PFSK-1 (cell line): ENCODE results near the gene FAM180A.

ENCODE experiments used
- FOXP2 ChIP-seq: optimal IDR thresholded peaks from 2 replicates; pipeline ENCODE3; 2011; ENCODE audit warnings: borderline replicate concordance, control low read depth, inconsistent platforms; ENCODE audit not compliant: insufficient read depth; ENCODE audit errors: extremely low read length, extremely low read depth
- POLR2AphosphoS5 ChIP-seq: IDR thresholded peaks from 2 replicates; pipeline ENCODE4 v1.6.1; 2012; ENCODE audit warnings: low read depth, mild to moderate bottlenecking, control low read depth, low read length, moderate library complexity
- SIN3A ChIP-seq: IDR thresholded peaks from 2 replicates; pipeline ENCODE4 v1.6.1; 2012; ENCODE audit warnings: mild to moderate bottlenecking, low read length, moderate library complexity, borderline replicate concordance; ENCODE audit not compliant: insufficient read depth
- TAF1 ChIP-seq: IDR thresholded peaks from 2 replicates; pipeline ENCODE4 v1.6.1; 2012; ENCODE audit warnings: low read length, control low read depth, borderline replicate concordance; ENCODE audit not compliant: insufficient read depth
- TF ChIP-seq, protein P1 (sequence below), 2 experiments: IDR thresholded peaks; 2 replicates each; pipeline versions ENCODE4 v1.6.1 to v1.8.0; 2011 to 2012; ENCODE audit warnings: low read depth in 2 of 2, low read length in 2 of 2, control low read depth in 1 of 2, inconsistent platforms in 1 of 2, mild to moderate bottlenecking in 1 of 2, moderate library complexity in 1 of 2; ENCODE audit not compliant: insufficient read depth in 1 of 2

DNA sequence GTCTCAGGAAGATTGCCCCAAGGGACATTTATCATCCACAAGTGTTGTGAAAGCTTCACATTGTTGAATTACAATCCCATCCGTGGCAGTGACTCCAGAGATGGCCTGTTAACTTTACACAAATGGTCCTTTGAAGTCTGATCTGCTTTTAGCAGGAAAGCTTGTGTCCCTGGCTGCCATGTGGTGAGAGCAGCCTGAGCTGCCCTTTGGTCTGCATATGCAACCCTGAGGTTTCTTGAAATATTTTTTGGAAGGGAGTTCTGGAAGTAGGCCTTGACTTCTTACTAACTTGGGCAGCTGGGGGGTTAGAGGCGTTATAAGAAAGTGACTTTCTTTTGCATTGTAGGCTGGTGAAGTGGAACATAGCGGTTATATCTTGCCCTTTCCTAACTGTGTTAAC is 41.3 kb upstream of the FAM180A start:
- no peak for TF ChIP-seq FOXP2
- TF ChIP-seq, protein P1, sequence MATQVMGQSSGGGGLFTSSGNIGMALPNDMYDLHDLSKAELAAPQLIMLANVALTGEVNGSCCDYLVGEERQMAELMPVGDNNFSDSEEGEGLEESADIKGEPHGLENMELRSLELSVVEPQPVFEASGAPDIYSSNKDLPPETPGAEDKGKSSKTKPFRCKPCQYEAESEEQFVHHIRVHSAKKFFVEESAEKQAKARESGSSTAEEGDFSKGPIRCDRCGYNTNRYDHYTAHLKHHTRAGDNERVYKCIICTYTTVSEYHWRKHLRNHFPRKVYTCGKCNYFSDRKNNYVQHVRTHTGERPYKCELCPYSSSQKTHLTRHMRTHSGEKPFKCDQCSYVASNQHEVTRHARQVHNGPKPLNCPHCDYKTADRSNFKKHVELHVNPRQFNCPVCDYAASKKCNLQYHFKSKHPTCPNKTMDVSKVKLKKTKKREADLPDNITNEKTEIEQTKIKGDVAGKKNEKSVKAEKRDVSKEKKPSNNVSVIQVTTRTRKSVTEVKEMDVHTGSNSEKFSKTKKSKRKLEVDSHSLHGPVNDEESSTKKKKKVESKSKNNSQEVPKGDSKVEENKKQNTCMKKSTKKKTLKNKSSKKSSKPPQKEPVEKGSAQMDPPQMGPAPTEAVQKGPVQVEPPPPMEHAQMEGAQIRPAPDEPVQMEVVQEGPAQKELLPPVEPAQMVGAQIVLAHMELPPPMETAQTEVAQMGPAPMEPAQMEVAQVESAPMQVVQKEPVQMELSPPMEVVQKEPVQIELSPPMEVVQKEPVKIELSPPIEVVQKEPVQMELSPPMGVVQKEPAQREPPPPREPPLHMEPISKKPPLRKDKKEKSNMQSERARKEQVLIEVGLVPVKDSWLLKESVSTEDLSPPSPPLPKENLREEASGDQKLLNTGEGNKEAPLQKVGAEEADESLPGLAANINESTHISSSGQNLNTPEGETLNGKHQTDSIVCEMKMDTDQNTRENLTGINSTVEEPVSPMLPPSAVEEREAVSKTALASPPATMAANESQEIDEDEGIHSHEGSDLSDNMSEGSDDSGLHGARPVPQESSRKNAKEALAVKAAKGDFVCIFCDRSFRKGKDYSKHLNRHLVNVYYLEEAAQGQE (IDR thresholded peaks at IDR 0.05; ENCODE audit: insufficient read depth in 1 of 2, low read depth in 2 of 2, low read length in 2 of 2), result no peak
- no peak for TF ChIP-seq POLR2AphosphoS5
- TF ChIP-seq SIN3A, result no peak
- no peak for TF ChIP-seq TAF1
